ENCODE results near the gene ACVR1B. TPM values are rescaled to one million over a fixed set of nuclear protein-coding genes. Genes with fewer than 3 reads are reported as not detected.

ACVR1B gene
- total and polyA plus RNA-seq, 2 experiments from 2014 or later, result 5.7 to 22.4 TPM

DNA sequence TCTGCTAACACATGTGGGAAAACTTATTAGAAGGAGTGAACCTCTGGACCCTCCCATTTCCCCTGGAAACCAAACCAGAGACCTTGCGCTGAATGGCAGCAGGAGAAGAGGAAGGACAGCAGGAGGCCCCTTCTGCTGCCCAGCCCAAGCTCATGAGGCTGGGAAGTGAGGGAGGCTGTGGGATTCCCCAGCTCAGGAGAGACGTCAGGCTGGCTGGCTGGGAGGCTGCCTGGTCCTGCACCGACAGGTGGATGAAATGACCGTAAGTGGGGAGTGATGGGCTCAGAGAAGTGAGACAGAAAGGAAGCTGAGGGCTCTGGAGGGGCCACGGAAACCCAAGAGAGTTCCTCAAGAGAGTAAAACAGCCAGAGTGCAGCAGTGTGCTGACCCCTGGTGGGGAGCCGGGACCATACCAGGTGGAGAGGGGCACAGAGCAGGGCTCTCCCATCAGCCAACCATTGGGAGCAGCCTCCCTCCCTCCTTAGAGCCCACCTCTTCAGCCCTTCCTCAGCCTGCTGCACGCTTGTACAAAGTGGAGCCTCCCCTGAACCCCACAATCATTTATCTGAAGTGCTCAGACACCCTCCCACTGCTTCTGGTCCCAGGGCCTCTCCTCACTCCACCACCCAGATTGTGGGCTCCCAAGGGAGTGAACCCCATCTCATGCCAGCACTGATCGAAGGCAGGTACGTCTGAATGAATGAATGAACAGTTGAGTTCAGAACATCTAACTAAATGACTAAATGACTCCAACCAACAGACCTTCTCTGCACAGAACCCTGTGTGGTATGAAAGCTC is 69.2 kb downstream of the ACVR1B start:
- Histone ChIP-seq H3K36me3 (replicated peaks; ENCODE audit: insufficient read depth, low read depth) (no peaks in the 10 kb centered on the region), H4K20me1 (ENCODE audit: insufficient read depth, poor library complexity, severe bottlenecking) (no peaks in the 10 kb centered on the region), H3K4me3 (no peak overlapping the region), H3K27me3 (peaks cover 8% of the 10 kb centered on the region), H3K27ac (no peak overlapping the region), H3K4me1 (ENCODE audit: insufficient read depth) (peaks cover 4% of the 10 kb centered on the region), H2AFZ (no peak overlapping the region), H3K79me2 (no peaks in the 10 kb centered on the region), H3K9me2 (replicated peaks; ENCODE audit: insufficient read depth) (no peaks in the 10 kb centered on the region), H3K4me2 (peak overlapping the region; percentile 45), H3K9me3 (ENCODE audit: low read depth) (no peaks in the 10 kb centered on the region)
- peak; percentile 80 for DNase-seq (ENCODE audit: low spot score)
- WGBS (ENCODE audit: low lambda C conversion rate, missing lambda C conversion rate), result 39% methylated on average over 9 of the region's 9 CpGs
- no peak for TF ChIP-seq EZH2phosphoT487 (IDR thresholded peaks at IDR 0.05; ENCODE audit: low read depth, severe bottlenecking, unreplicated experiment)
- TF ChIP-seq, protein P1, sequence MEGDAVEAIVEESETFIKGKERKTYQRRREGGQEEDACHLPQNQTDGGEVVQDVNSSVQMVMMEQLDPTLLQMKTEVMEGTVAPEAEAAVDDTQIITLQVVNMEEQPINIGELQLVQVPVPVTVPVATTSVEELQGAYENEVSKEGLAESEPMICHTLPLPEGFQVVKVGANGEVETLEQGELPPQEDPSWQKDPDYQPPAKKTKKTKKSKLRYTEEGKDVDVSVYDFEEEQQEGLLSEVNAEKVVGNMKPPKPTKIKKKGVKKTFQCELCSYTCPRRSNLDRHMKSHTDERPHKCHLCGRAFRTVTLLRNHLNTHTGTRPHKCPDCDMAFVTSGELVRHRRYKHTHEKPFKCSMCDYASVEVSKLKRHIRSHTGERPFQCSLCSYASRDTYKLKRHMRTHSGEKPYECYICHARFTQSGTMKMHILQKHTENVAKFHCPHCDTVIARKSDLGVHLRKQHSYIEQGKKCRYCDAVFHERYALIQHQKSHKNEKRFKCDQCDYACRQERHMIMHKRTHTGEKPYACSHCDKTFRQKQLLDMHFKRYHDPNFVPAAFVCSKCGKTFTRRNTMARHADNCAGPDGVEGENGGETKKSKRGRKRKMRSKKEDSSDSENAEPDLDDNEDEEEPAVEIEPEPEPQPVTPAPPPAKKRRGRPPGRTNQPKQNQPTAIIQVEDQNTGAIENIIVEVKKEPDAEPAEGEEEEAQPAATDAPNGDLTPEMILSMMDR (IDR thresholded peaks at IDR 0.05; ENCODE audit: poor library complexity), result peak; percentile 67

DNA sequence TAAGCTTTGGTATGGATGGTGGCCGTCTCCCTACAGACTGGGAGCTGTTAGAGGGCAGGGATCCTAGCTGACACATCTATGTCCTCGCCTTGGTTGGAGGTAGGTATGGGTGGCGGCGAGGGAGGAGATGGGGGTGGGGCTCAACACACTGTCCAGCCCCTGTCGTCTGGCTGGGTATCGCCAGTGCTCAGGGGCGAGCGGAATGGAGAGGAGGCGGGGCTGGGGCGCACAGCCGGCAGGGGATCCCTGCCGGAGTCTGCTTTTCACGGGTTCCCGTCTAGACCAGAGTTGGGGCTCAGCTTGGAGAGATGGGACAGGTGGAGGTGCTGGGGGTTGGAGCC is 71.3 kb downstream of the ACVR1B start:
- Histone ChIP-seq H4K20me1 (ENCODE audit: insufficient read depth, poor library complexity, severe bottlenecking) (no peaks in the 10 kb centered on the region), H3K36me3 (replicated peaks; ENCODE audit: insufficient read depth, low read depth) (no peaks in the 10 kb centered on the region), H2AFZ (peak overlapping the region; percentile 41), H3K27me3 (peaks cover 8% of the 10 kb centered on the region), H3K4me3 (peak overlapping the region; percentile 45), H3K79me2 (no peaks in the 10 kb centered on the region), H3K4me1 (ENCODE audit: insufficient read depth) (peaks cover 4% of the 10 kb centered on the region), H3K9me2 (replicated peaks; ENCODE audit: insufficient read depth) (no peaks in the 10 kb centered on the region), H3K27ac (no peak overlapping the region), H3K4me2 (peak overlapping the region; percentile 99), H3K9me3 (ENCODE audit: low read depth) (no peaks in the 10 kb centered on the region)
- TF ChIP-seq EZH2 (IDR thresholded peaks at IDR 0.05; ENCODE audit: borderline replicate concordance) (no peak), EZH2phosphoT487 (IDR thresholded peaks at IDR 0.05; ENCODE audit: low read depth, severe bottlenecking, unreplicated experiment) (no peak)
- TF ChIP-seq, protein P1 (IDR thresholded peaks at IDR 0.05; ENCODE audit: poor library complexity), result no peak
- peak; percentile 56 for DNase-seq (ENCODE audit: low spot score)
- 10% methylated on average over 4 of the region's 14 CpGs for WGBS (ENCODE audit: low lambda C conversion rate, missing lambda C conversion rate)

DNA sequence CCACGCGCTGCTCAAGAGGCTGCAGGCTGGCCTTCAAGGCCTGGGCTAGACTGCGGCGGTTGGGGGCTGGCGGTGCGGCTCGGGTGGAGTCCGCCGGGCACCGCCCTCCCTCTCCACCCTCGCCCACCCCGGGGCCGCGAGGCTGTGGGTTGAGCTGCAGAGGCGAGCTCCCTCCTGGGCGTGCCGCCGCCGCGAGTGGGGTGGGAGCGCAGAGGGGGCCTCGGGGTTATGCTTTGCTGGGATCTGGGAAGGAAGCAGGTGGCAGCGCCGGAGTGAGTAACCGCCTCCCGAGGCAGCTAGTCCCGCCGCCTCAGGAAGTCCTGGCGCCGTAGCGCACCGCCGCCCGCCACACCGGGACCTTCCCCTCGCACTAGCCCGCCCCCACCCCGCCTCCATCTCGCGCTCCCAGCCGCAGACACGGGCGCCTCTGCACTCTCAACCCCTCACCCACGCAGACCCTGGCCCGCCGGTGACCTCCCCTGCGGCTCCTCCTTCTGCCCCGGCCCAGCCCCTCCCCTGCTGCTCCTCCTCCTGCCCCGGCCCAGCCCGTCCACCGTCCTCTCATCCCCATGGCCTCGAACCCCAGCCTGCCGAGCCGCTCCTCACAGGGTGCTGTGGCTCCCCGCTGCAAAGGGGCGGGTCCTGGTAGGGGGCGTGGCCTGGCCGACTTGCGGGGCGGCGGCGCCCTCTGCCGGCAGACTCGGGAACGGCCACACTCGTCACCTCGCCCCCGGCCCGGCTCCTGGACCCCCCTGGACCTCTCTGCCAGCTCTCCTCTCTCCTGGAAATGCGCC is 71.9 kb downstream of the ACVR1B start:
- H3K9me3 ChIP-seq (ENCODE audit: low read depth), result no peaks in the 10 kb centered on the region
- H3K4me2 ChIP-seq, result peak overlapping the region; percentile 99
- no peaks in the 10 kb centered on the region for H4K20me1 ChIP-seq (ENCODE audit: insufficient read depth, poor library complexity, severe bottlenecking)
- H3K36me3 ChIP-seq (replicated peaks; ENCODE audit: insufficient read depth, low read depth), result no peaks in the 10 kb centered on the region
- peak; percentile 93 for DNase-seq (ENCODE audit: low spot score)
- no peak for TF ChIP-seq EZH2phosphoT487 (IDR thresholded peaks at IDR 0.05; ENCODE audit: low read depth, severe bottlenecking, unreplicated experiment)
- TF ChIP-seq, protein P1 (IDR thresholded peaks at IDR 0.05; ENCODE audit: poor library complexity), result peak; percentile 99
- H3K9me2 ChIP-seq (replicated peaks; ENCODE audit: insufficient read depth), result no peaks in the 10 kb centered on the region
- H3K27ac ChIP-seq, result no peak overlapping the region
- peak overlapping the region; percentile 41 for H2AFZ ChIP-seq
- peak overlapping the region; percentile 45 for H3K4me3 ChIP-seq
- H3K27me3 ChIP-seq, result peaks cover 8% of the 10 kb centered on the region
- WGBS (ENCODE audit: low lambda C conversion rate, missing lambda C conversion rate), result 2% methylated on average over 24 of the region's 70 CpGs
- H3K4me1 ChIP-seq (ENCODE audit: insufficient read depth), result peaks cover 4% of the 10 kb centered on the region
- no peaks in the 10 kb centered on the region for H3K79me2 ChIP-seq
